HFFc6 (cell line): ENCODE results near the gene BEND4. TPM values are rescaled to one million over a fixed set of nuclear protein-coding genes. Genes with fewer than 3 reads are reported as not detected.

Experiments
- DNase-seq: peaks from one replicate; pipeline ENCODE4 v3.0.0-alpha.2; 2018
- H3K27ac Mint-ChIP-seq: 2 replicates; pipeline ENCODE4 v1.8.0; 2020; ENCODE audit warnings: mild to moderate bottlenecking, mixed read lengths
- H3K27me3 Mint-ChIP-seq: 2 replicates; pipeline ENCODE4 v1.8.0; 2021; ENCODE audit warnings: mild to moderate bottlenecking, moderate library complexity, mixed read lengths; ENCODE audit not compliant: insufficient read depth
- H3K36me3 Mint-ChIP-seq: 2 replicates; pipeline ENCODE4 v1.8.0; 2021; ENCODE audit warnings: low read depth, mixed read lengths
- H3K4me1 Mint-ChIP-seq: 2 replicates; pipeline ENCODE4 v1.8.0; 2020; ENCODE audit warnings: low read depth, mixed read lengths
- H3K4me3 Mint-ChIP-seq: 2 replicates; pipeline ENCODE4 v1.8.0; 2020; ENCODE audit warnings: mild to moderate bottlenecking, moderate library complexity, mixed read lengths
- H3K9me3 Mint-ChIP-seq: 2 replicates; pipeline ENCODE4 v1.8.0; 2020; ENCODE audit warnings: mild to moderate bottlenecking, mixed read lengths
- total RNA-seq, 6 experiments: library from RNA; stranded (reverse); fragmentation: NEBNext Ultra II Directional; extraction: Animal tissue kit (Norgen Biotek cat#: 25700); gene quantifications; 2 replicates in 1 of 6; 3 replicates in 5 of 6; pipeline ENCODE4 v1.2.3, GENCODE V29; 2021
- TF ChIP-seq, protein P1 (sequence below): fragments of 200-600 bp; sonication (generic); IDR thresholded peaks from 2 replicates; pipeline ENCODE4 v1.5.0; 2021; ENCODE audit warnings: antibody characterized with exemption, mild to moderate bottlenecking

BEND4 gene
- total RNA-seq, 6 experiments from 2014 or later: not detected

DNA sequence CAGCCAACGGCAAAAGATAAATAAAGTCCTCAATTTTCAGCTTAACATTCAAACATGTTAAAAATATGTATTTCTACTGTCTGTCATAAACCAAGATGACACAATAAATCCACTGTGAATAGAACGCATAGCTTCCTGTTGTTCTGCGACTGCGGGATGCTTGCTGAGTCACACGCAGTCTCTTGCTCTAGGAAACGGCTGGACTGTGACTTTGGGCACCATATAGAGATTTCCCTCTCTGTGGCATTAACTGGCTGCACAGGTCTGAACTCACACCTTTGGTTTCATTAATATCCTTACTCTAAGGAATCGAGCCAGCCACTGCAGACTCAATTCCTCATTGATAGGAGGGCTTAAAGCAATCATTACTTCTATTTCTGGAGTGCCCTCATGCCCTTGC lies 8.4 kb downstream of the BEND4 start:
- H3K27me3 Mint-ChIP-seq: peaks cover 3% of the 10 kb centered on the region
- DNase-seq: no peak
- no peaks in the 10 kb centered on the region for H3K36me3 Mint-ChIP-seq

DNA sequence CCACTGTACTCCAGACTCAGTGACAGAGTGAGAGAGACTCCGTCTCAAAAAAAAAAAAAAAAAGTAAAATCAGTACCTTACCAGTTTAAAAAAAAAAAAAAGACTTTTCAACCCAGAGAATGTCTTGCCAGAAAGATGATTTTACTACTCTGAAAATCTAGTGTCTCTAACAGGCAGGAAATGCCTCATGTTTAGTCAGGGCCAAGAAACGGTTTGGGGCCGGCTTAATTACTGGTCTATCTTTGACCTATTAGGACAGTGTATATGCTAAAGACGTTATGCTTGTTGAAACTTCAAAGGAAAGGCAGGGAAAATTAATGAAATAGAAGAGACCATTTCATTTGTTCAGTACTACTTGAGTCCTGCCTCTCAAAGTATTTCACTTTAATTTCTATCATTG lies 9.9 kb downstream of the BEND4 start:
- Mint-ChIP-seq H3K4me3 (no peak overlapping the region), H3K36me3 (no peaks in the 10 kb centered on the region), H3K4me1 (peaks cover 17% of the 10 kb centered on the region; the same call in 1 of the 2 replicates), H3K27me3 (peaks cover 3% of the 10 kb centered on the region), H3K9me3 (no peaks in the 10 kb centered on the region), H3K27ac (no peak overlapping the region)
- TF ChIP-seq, protein P1, sequence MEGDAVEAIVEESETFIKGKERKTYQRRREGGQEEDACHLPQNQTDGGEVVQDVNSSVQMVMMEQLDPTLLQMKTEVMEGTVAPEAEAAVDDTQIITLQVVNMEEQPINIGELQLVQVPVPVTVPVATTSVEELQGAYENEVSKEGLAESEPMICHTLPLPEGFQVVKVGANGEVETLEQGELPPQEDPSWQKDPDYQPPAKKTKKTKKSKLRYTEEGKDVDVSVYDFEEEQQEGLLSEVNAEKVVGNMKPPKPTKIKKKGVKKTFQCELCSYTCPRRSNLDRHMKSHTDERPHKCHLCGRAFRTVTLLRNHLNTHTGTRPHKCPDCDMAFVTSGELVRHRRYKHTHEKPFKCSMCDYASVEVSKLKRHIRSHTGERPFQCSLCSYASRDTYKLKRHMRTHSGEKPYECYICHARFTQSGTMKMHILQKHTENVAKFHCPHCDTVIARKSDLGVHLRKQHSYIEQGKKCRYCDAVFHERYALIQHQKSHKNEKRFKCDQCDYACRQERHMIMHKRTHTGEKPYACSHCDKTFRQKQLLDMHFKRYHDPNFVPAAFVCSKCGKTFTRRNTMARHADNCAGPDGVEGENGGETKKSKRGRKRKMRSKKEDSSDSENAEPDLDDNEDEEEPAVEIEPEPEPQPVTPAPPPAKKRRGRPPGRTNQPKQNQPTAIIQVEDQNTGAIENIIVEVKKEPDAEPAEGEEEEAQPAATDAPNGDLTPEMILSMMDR: no peak
- DNase-seq: no peak

More for the DNA sequence above, 8.4 kb downstream of the BEND4 start:
- Mint-ChIP-seq H3K4me1 (peaks cover 17% of the 10 kb centered on the region; the same call in 1 of the 2 replicates), H3K4me3 (no peak overlapping the region), H3K9me3 (no peaks in the 10 kb centered on the region), H3K27ac (no peak overlapping the region)
- TF ChIP-seq, protein P1: no peak

DNA sequence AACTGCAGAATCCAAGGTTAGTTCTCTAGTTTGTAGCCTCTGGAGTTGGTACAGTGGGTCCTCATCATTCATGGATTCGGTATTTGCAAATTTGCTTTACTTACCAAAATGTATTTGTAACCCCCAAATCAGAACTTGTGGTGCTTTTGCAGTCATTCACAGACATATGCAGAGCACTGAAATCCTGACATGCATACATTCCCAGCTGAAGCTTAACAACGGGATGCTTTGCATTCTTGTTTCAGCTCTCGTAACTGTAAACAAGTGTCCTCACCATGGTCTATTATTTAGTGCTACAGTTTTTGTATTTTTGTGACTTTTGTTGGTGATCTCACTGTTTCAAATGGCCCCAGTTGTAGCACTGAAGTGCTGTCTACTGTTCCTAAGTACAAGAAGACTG lies 16.1 kb downstream of the BEND4 start:
- no peak for DNase-seq
- no peaks in the 10 kb centered on the region for H3K36me3 Mint-ChIP-seq
- H3K27me3 Mint-ChIP-seq: peaks cover 7% of the 10 kb centered on the region; the same call in 1 of the 2 replicates
- TF ChIP-seq, protein P1: no peak
- H3K4me3 Mint-ChIP-seq: no peak overlapping the region
- no peaks in the 10 kb centered on the region for H3K4me1 Mint-ChIP-seq
- no peak overlapping the region for H3K27ac Mint-ChIP-seq
- no peaks in the 10 kb centered on the region for H3K9me3 Mint-ChIP-seq

DNA sequence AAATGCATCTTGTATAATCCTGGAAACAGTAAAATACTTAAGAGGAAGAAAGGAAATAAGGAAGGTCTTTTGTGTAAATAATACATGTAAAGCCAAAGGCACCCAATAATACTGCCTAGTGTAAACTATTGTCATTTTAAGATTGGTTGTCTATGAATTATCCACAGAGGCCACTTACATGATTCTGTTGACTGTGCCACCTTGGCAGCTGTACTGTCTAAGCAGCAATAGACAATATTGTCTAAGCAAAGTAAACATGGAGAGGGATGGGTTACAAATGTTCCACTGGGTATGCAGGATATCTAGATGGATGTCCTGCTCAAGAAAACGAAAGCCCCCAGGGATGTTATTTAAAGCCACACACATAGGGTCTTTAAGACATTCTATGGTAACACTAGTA lies 19.4 kb downstream of the BEND4 start:
- Mint-ChIP-seq H3K9me3 (no peaks in the 10 kb centered on the region), H3K36me3 (no peaks in the 10 kb centered on the region), H3K4me1 (no peaks in the 10 kb centered on the region), H3K27me3 (peaks cover 6% of the 10 kb centered on the region; the same call in 1 of the 2 replicates), H3K27ac (no peak overlapping the region), H3K4me3 (no peak overlapping the region)
- no peak for DNase-seq
- TF ChIP-seq, protein P1: no peak

DNA sequence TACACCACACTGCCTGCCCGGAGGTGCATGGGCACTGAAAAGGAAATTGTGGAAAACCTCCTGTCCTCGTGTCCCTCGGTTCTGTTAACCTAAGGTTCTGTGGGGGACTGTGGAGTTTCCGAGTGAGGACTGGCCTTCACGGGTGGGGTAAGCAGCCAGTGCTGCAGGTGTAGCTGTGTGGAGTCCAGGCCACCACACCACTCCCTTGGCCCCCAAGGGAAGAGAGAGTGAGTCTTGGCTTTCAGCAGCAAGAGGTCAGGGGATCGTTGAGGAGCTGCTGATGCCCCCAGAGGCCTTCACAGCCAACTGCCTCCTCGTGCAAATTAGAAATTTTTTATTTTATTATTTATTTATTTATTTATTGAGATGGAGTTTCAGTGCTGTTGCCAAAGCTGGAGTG lies 20.4 kb downstream of the BEND4 start:
- Mint-ChIP-seq H3K27ac (no peak overlapping the region), H3K9me3 (no peaks in the 10 kb centered on the region), H3K4me1 (no peaks in the 10 kb centered on the region), H3K27me3 (peaks cover 6% of the 10 kb centered on the region; the same call in 1 of the 2 replicates), H3K36me3 (no peaks in the 10 kb centered on the region), H3K4me3 (no peak overlapping the region)
- TF ChIP-seq, protein P1: 0 out of 2 replicates have a peak, but pooled peaks have one; percentile 6
- DNase-seq: no peak
